ENCODE results near the gene KLHL24.
"Not testable (repeated sequence)": the region's sequence is repeated elsewhere in the genome, so short reads cannot be mapped to it uniquely, and the experiment has no call there.

KLHL24 gene, protein sequence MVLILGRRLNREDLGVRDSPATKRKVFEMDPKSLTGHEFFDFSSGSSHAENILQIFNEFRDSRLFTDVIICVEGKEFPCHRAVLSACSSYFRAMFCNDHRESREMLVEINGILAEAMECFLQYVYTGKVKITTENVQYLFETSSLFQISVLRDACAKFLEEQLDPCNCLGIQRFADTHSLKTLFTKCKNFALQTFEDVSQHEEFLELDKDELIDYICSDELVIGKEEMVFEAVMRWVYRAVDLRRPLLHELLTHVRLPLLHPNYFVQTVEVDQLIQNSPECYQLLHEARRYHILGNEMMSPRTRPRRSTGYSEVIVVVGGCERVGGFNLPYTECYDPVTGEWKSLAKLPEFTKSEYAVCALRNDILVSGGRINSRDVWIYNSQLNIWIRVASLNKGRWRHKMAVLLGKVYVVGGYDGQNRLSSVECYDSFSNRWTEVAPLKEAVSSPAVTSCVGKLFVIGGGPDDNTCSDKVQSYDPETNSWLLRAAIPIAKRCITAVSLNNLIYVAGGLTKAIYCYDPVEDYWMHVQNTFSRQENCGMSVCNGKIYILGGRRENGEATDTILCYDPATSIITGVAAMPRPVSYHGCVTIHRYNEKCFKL

DNA sequence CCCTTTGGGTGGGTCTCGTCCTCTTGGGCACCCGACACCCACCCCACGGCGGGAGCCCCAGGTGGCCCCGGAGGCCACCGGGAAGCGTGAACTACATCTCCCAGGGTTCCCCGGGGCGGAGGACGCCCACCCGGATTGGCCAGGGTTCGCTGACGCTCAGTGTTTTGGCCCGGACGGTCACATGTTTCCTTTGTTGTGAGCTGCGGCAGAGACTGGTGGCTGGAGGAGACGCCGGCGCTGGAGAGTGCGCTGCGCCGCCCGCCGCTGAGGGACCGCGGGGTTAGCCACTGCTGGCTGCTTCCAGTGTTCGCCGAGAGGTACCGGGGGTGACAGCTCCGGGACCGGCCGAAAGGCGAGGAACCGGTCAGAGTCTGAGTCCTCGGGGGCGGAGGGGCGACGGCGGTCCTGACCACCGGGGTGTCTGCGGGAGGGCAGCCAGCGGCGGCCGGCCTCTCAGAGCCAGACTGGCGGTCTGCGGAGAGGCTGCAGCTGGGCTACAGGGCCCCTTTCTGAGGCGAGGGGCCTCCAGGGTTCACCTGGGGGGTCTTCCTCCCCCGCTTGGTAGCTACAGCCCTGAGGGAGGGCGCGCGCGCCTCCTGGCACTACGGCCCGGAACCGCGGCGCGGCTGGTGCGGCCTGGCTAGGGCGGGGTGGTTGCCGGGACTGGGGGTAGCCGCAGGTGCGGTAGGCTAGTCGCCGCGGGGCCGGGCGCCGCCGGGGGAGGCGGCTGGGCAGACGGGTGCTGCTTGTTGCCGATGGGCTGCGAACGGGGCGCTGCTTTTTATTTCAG is at the start of gene KLHL24:
Gene KLHL24 (plus strand): TSS at position 193 of the 790 bp plus-strand sequence. CDS start 14,734 bp downstream, outside the sequence.
- Histone ChIP-seq H3K27me3 (ENCODE audit: control insufficient read depth, insufficient read depth, low read length) (no peaks in the 10 kb centered on the region), H3K4me1 (ENCODE audit: control insufficient read depth, insufficient read depth, low read length) (peaks cover 18% of the 10 kb centered on the region), H3K9ac (ENCODE audit: low read length) (peak within 1 kb of the TSS; percentile 54)

DNA sequence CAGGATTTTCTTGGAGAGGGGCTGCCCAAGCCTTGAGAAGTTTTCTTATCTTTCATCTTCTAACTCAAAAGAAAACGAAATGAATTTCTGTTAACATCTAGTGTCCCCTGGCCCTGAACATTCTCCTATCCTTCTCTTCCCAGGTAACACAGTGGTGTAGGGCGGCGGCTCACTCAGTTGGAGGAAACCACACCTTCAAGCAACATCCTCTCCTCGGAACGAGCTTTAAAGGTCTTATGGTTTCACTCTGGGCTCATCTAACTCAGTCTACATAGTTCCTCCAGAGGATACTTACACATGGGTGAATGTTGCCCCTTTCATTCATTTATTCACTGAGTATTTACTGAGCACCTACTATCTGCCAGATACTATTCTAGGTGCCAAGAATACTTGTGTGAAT is 48.9 kb upstream of the KLHL24 start:
- Histone ChIP-seq H3K9ac (ENCODE audit: low read length) (no peak overlapping the region), H3K4me1 (ENCODE audit: control insufficient read depth, insufficient read depth, low read length) (peaks cover 21% of the 10 kb centered on the region), H3K4me3 (ENCODE audit: low read length) (no peak overlapping the region), H3K27ac (ENCODE audit: low read depth, low read length) (no peak overlapping the region), H3K27me3 (ENCODE audit: control insufficient read depth, insufficient read depth, low read length) (no peaks in the 10 kb centered on the region), H3K36me3 (ENCODE audit: control insufficient read depth, insufficient read depth, low read length) (no peaks in the 10 kb centered on the region)

More for the DNA sequence above, at the start of gene KLHL24:
- H3K27ac ChIP-seq (ENCODE audit: low read depth, low read length), result peak within 1 kb of the TSS; percentile 98
- H3K4me3 ChIP-seq (ENCODE audit: low read length), result peak within 1 kb of the TSS; percentile 74
- H3K36me3 ChIP-seq (ENCODE audit: control insufficient read depth, insufficient read depth, low read length), result no peaks in the 10 kb centered on the region

DNA sequence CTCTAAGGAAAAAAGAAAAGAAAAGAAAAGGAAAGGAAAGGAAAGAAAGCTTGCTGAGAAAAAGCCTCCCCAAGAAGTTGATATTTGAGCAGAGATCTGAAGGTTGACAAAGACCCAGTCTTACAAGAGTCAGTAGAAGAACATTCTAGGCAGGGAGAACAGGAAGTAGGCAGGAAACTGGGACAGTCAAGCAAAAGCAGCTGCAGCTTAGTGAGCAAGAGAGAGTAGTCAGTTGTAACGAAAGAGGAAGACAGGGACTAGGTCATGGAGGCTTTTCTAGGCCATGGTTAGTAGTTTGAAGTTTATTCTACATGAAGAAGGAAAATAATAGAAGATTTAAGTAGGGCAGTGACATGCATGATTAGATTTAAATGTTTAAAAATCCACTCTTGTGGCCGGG is 48.1 kb upstream of the KLHL24 start:
- Histone ChIP-seq H3K9ac (ENCODE audit: low read length) (no peak overlapping the region), H3K36me3 (ENCODE audit: control insufficient read depth, insufficient read depth, low read length) (no peaks in the 10 kb centered on the region), H3K4me1 (ENCODE audit: control insufficient read depth, insufficient read depth, low read length) (peaks cover 21% of the 10 kb centered on the region), H3K4me3 (ENCODE audit: low read length) (no peak overlapping the region), H3K27me3 (ENCODE audit: control insufficient read depth, insufficient read depth, low read length) (no peaks in the 10 kb centered on the region), H3K27ac (ENCODE audit: low read depth, low read length) (no peak overlapping the region)

DNA sequence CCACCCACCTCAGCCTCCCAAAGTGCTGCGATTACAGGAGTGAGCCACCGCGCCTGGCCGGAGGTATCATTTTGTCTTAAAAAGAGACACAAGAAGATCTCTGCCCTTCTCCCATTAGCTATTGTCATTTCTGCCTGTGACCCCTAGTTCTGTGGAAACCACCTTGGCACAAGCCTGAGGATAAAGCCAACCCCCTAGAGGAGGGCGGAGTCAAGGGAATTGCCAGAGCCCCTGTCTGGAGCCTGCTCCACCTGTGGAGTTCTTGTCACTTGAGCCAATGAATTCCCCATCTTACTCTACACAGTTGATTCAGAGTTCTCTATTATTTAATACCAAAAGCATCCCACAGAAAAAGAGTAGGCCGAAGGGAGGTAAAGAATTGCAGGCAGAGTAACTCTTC is 45.0 kb upstream of the KLHL24 start:
- H3K27ac ChIP-seq (ENCODE audit: low read depth, low read length), result no peak overlapping the region
- H3K9ac ChIP-seq (ENCODE audit: low read length), result no peak overlapping the region
- no peaks in the 10 kb centered on the region for H3K27me3 ChIP-seq (ENCODE audit: control insufficient read depth, insufficient read depth, low read length)
- peaks cover under 1% of the 10 kb centered on the region for H3K4me1 ChIP-seq (ENCODE audit: control insufficient read depth, insufficient read depth, low read length)
- H3K36me3 ChIP-seq (ENCODE audit: control insufficient read depth, insufficient read depth, low read length), result no peaks in the 10 kb centered on the region
- H3K4me3 ChIP-seq (ENCODE audit: low read length), result no peak overlapping the region

DNA sequence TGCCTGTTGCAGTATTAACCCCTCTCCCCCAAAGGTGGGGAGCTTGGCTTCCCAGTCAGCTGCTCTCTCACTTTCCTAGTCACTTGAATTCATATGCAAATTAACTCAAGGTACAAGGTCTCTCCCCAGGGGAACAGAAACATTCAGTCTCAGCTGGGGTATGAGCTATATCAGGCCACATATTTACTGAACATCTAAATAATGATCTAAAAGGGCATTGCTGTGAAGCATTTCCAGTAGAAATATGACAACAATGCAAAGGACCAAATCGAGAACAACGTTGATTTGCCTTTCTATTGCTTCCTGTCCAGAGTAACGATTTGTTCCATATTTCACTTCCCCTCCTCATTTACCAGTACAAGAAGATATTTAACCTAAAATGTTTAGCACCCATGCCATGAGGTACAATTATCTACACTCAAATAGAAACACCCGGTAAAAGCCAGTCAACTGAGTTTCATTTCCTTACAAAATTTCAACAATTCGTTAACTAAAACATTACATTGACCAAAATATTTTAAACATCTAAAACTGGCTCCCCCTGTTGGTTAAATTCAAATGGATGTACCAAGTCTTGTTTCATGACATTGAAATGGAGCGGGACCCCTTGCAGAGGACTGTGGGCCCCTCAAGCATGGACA is 43.4 kb upstream of the KLHL24 start:
- H3K4me3 ChIP-seq (ENCODE audit: low read length), result no peak overlapping the region

DNA sequence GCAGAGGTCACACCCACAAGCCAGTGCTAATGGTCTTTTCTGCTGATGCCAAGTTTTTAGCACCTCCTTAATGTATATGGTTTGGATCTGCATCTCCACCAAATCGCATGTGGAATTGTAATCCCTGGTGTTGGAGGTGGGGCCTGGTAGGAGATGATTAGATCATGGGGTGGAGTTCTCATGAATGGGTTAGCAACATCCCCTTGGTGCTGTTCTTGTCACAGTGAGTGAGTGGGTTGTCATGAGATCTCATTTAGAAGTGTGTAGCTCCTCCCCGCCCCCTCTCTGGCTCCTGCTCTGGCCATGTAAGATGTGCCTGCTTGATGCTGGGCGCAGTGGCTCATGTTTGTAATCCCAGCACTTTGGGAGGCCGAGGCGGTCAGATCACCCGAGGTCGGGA is 42.6 kb upstream of the KLHL24 start:
- Histone ChIP-seq H3K27me3 (ENCODE audit: control insufficient read depth, insufficient read depth, low read length) (no peaks in the 10 kb centered on the region), H3K27ac (ENCODE audit: low read depth, low read length) (no peak overlapping the region)

More for the DNA sequence above, 43.4 kb upstream of the KLHL24 start:
- no peaks in the 10 kb centered on the region for H3K4me1 ChIP-seq (ENCODE audit: control insufficient read depth, insufficient read depth, low read length)
- no peaks in the 10 kb centered on the region for H3K27me3 ChIP-seq (ENCODE audit: control insufficient read depth, insufficient read depth, low read length)
- no peak overlapping the region for H3K27ac ChIP-seq (ENCODE audit: low read depth, low read length)
- no peak overlapping the region for H3K9ac ChIP-seq (ENCODE audit: low read length)
- H3K36me3 ChIP-seq (ENCODE audit: control insufficient read depth, insufficient read depth, low read length), result no peaks in the 10 kb centered on the region

DNA sequence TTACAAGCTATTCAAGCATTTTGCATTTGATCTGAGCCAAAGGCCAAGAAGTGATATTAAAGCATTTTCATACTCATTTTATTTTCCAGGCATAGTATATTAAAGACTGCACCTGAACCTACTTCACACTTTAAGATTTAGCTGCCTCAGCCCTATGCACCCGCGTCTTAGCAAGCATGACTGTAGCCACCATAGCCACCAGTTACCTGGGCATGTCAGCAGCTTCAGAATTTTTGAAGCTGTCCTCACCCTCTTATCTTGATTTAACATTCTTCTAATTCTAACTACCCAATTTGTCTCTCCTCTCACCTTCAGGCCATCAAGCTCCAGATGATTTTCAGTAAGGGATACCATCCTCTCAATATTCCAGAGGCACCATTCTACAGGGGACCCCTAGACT is 40.8 kb upstream of the KLHL24 start:
- no peaks in the 10 kb centered on the region for H3K4me1 ChIP-seq (ENCODE audit: control insufficient read depth, insufficient read depth, low read length)
- H3K27me3 ChIP-seq (ENCODE audit: control insufficient read depth, insufficient read depth, low read length), result no peaks in the 10 kb centered on the region
- no peaks in the 10 kb centered on the region for H3K36me3 ChIP-seq (ENCODE audit: control insufficient read depth, insufficient read depth, low read length)
- H3K27ac ChIP-seq (ENCODE audit: low read depth, low read length), result no peak overlapping the region
- H3K9ac ChIP-seq (ENCODE audit: low read length), result no peak overlapping the region
- no peak overlapping the region for H3K4me3 ChIP-seq (ENCODE audit: low read length)

More for the DNA sequence above, 42.6 kb upstream of the KLHL24 start:
- Histone ChIP-seq H3K9ac (ENCODE audit: low read length) (no peak overlapping the region), H3K4me3 (ENCODE audit: low read length) (no peak overlapping the region), H3K4me1 (ENCODE audit: control insufficient read depth, insufficient read depth, low read length) (no peaks in the 10 kb centered on the region), H3K36me3 (ENCODE audit: control insufficient read depth, insufficient read depth, low read length) (no peaks in the 10 kb centered on the region)

DNA sequence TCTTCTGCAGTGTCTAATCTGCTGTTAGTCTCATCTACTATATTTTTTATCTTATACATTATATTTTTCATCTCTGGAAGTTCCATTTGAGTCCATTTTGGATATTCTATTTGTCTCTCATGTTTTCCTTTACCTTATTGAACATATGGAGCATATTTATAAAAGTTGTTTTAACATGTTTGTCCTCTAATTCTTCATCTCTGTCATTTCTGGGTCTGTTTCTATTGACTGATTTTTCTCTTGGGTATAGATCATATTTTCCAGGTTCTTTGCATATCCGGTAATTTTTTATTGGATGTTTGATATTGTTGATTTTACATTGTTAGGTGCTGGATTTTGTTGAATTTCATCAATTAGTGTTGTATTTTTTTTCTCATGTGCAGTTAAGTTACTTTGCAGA is 37.5 kb upstream of the KLHL24 start:
- Histone ChIP-seq H3K36me3 (ENCODE audit: control insufficient read depth, insufficient read depth, low read length) (no peaks in the 10 kb centered on the region), H3K4me1 (ENCODE audit: control insufficient read depth, insufficient read depth, low read length) (no peaks in the 10 kb centered on the region), H3K27ac (ENCODE audit: low read depth, low read length) (no peak overlapping the region), H3K4me3 (ENCODE audit: low read length) (no peak overlapping the region), H3K9ac (ENCODE audit: low read length) (no peak overlapping the region), H3K27me3 (ENCODE audit: control insufficient read depth, insufficient read depth, low read length) (no peaks in the 10 kb centered on the region)

DNA sequence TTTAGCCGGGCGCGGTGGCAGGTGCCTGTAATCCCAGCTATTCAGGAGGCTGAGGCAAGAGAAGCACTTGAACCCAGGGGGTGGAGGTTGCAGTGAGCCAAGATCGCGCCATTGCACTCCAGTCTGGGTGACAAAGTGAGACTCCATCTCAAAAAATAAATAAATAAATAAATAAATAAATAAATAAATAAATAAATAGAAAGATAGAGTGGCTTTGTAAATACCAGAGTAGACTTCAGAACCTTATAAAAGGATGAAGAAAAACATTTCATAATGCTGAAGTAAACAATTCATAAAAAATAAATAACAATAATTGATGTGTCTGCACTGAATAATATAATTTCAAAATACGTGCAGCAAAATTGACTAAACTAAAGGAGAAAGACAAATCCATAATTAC is 24.1 kb upstream of the KLHL24 start:
- H3K27me3 ChIP-seq (ENCODE audit: control insufficient read depth, insufficient read depth, low read length); H3K4me3 ChIP-seq (ENCODE audit: low read length); H3K4me1 ChIP-seq (ENCODE audit: control insufficient read depth, insufficient read depth, low read length); H3K27ac ChIP-seq (ENCODE audit: low read depth, low read length); H3K9ac ChIP-seq (ENCODE audit: low read length); H3K36me3 ChIP-seq (ENCODE audit: control insufficient read depth, insufficient read depth, low read length): not testable (repeated sequence)

DNA sequence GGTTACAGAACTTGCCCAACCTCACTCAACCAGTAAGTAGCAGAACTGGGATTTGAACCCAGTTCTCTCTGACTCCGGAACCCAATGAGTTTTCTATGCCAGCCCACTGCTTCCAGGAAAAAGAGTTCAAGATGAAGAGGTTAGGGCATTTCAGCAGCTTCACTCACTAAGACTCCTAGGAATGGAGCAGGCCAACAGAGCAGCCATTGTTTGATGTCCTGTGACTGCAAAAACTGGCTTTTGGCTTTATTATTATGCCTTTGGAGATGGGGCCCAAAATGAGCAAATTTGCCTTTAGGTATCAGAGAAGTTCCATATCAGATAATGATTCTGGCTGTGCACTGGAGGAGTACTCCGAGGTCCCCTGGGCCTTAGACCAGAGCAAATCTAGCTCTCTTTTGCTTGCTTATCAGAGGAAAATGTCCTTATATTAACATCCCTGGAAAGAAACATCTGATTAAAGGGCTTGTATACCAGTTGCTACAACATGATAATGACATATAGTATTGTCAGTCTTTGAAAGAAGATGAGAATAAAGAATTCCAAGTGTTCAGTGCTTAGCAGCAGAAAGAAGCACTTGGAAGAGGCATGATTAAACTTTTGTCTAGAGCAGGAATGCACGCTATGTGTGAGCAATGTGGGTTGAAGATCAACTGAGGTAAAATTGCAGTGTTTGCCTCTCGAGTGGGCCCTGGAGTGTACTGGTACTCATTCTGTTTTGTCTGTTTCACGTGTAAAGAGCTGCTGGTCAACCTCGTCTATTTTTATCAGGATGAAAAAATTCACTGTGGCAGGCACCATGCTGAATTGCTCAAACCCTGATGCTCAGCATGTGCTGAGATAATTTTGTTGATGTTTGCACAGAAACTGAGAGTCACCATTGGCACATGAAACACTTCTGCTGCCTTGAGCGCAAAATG is 21.8 kb upstream of the KLHL24 start:
- Histone ChIP-seq H3K27ac (ENCODE audit: low read depth, low read length) (no peak overlapping the region), H3K27me3 (ENCODE audit: control insufficient read depth, insufficient read depth, low read length) (no peaks in the 10 kb centered on the region), H3K4me3 (ENCODE audit: low read length) (no peak overlapping the region), H3K4me1 (ENCODE audit: control insufficient read depth, insufficient read depth, low read length) (peaks cover 2% of the 10 kb centered on the region), H3K36me3 (ENCODE audit: control insufficient read depth, insufficient read depth, low read length) (no peaks in the 10 kb centered on the region), H3K9ac (ENCODE audit: low read length) (no peak overlapping the region)

DNA sequence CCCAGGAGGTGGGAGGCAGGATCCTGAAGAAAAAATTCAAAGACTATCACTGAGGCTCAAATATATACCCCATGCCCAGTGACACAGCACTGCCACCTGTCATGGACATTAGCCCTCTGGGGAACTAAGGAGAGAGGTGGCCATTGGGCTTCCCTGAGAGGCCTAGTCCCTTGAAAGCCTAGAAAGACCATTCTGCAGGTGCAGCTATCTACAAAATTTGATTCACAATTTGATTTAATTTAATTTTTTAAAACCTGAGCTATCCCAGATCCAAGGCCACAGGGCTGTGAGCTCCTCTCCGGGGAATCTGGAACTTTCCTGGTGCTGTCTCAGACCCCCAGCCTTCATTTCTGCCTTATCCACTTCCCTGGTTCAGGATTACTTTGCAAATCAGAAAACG is 16.9 kb upstream of the KLHL24 start:
- H3K4me1 ChIP-seq (ENCODE audit: control insufficient read depth, insufficient read depth, low read length), result peaks cover 2% of the 10 kb centered on the region
- no peak overlapping the region for H3K4me3 ChIP-seq (ENCODE audit: low read length)
- H3K27me3 ChIP-seq (ENCODE audit: control insufficient read depth, insufficient read depth, low read length), result no peaks in the 10 kb centered on the region
- H3K36me3 ChIP-seq (ENCODE audit: control insufficient read depth, insufficient read depth, low read length), result no peaks in the 10 kb centered on the region
- H3K27ac ChIP-seq (ENCODE audit: low read depth, low read length), result no peak overlapping the region
- H3K9ac ChIP-seq (ENCODE audit: low read length), result no peak overlapping the region

Data from rectal smooth muscle tissue (tissue), 1 donor.